Cortex of kidney (tissue), 1 donor: ENCODE results near the gene NRP1.

Experiments
- DNase-seq: peaks from one replicate; lab custom pipeline; 2025; lab: John Stamatoyannopoulos, UW

Gene NRP1

DNA sequence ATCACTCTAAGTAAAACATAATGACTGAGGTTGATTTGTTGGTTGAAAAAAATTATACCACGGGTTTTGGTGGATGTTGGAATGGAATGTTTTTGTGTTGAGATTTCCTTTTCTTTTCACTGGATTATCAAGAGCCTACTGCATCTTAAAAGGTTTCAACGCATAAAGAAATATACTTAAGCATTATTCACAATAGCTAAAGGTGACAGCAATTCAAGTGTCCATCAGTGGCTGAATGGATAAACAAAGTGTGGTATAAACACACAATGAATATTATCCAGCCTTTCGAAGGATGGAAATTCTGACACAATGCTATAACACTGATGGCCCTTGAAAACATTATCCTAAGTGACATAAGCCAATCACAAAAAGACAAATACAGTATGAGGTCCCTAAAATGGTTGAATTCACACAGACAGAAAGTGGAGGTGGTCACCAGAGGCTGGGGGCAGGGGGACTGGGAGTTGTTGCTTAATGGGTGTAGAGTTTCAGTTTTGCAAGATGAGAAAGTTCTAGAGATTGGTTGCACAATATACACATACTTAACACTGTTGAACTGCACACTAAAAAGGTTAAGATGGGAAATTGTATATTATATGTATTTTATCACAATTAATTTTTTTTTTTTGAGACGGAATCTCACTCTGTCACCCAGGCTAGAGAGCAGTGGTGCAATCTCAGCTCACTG, 122.3 kb downstream of the NRP1 start:
- no peak for DNase-seq

DNA sequence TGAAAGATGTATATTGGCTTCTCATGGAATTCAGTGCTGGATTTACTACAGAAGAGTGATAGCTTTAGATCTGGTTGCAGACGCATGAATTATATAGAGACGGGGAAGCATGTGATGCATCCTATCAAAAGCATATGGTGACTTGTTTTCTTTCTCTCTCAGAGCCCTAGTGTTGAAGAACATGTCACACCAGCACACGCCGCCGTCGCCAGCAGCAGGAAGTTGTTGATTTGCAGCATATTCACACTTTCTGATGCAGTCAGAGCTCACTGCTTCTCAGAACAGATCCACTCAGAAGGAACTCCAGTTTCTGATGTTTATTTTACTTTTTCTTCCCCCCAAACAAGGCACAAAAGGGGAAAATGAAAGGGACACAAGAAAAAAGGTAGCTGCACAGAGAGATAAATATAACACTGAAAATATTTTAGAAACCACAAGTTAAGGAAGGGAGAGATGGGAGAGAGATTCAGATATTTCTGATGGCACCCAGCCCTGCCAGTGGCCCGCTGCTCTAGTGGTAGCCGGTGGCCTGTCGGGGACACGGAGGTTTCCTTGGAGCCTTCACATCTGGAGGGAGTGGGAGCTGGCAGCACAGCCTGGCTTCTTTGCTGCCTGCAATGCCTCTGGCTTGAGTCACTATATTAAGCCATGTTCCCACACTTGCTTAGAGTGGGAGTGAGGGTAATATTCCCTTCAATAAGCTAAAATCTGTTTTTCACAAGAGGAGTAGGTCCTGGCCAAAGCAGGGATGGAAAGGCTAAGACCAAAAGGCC, 123.2 kb downstream of the NRP1 start:
- DNase-seq, result no peak

DNA sequence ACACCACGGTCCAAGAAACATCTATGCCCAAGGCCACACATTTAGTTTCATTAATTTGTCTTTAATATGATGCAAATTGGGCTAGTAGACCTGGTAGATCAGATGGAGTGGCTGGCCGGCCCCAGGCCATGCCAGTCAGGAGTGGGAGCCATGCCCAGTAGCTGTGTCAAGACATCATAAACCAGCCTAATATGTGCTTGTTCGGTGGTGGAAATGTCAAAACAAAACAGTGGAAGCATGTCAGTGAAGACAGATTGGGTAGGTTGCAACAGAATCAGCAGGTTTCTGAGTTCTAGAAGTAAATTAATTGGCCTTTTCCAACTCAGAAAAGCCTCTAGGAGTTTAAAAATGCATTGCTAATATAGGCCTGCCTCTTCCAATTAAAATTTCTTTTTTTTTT, 124.7 kb downstream of the NRP1 start:
- DNase-seq, result no peak

GRCh38 chr10:33208166-33208565, 126.3 kb downstream of the NRP1 start:
- no peak for DNase-seq

- no peak for DNase-seq
Observed at GRCh38 chr10:33204031-33204430, 130.4 kb downstream of the NRP1 start.

DNA sequence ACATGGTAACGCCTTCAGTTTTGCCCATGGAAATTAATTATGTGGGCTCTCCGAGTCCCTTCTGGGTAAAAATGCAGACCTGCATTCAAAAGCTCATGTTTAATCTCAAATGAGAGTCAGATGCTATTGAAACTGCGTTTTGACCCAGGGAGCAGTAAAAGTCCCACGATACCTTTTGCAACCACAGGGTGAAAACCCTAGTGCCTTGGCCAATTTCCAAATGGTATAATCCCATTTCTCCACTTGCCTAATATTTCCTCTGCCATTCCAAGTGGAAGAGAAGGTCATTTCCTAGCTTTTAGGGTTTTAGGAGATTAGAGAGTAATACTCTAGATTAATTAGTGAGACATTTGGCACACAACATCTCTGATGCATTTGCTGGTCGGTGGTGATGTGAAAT, 132.5 kb downstream of the NRP1 start:
- DNase-seq, result no peak

- DNase-seq, result no peak
Observed at GRCh38 chr10:33201056-33201780, 133.2 kb downstream of the NRP1 start.

DNA sequence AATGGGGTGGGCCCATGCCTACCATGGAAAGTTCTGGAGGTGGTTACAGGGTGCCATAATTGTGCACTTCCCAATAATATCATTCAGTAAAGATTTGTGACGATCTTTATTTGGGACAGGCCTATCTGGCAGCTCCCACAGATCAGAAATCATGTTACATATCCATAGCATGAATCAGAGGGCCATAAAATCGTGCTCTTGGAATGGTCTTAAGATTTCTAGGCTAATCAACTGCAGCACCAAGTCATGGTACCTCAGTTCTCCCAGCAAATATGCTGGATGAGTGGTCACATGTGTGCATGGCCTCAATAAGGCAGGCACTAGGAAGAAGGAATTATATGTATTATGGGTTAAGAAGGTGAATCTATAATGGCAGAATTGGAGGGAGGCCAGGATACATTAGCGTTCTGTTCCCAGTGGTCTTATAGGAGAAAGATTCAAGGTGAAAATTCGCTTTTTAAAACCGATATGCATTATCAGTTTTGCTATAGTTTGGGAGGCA, 134.7 kb downstream of the NRP1 start:
- DNase-seq, result no peak

DNA sequence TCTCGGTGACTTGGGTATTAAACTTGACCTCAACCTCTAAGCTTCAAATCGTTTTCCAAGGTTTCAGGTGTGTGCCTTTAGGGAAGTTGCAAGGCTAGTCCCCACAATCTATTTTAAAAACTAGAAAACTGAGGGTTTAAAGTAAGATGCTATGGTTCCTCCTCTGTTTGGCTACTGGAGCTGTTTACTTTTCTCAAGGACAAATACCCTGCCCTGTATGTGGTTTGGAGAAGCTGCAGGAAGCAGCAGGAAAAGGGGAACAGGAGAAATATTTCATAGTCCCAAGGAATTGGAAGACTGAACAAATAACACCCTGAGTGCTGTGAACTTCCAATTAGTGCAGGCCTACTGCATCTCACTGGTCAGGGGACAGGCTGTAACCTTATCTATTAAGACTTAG, 135.9 kb downstream of the NRP1 start:
- no peak for DNase-seq

- DNase-seq, result no peak
Observed at GRCh38 chr10:33196710-33197491, 137.6 kb downstream of the NRP1 start.

DNA sequence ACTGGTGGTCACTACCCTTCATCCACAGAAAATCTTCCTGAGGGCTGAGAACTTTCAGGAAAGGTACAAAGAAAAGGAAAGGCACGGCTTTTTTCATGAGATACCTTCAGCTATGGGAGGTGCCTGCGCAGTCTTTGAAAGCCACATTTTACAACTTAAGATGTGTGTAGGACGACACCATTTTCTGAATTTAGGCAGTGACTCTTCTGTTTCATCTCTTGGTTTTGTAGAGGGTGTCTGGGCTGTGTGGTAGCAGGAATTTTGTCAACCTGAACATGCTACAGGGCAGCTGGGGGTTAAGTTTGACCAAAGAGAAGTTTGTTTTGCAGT, 138.1 kb downstream of the NRP1 start:
- no peak for DNase-seq

- DNase-seq, result no peak
Observed at GRCh38 chr10:33195608-33196376, 138.7 kb downstream of the NRP1 start.

GRCh38 chr10:33193701-33194521, 140.6 kb downstream of the NRP1 start:
- DNase-seq, result no peak

DNA sequence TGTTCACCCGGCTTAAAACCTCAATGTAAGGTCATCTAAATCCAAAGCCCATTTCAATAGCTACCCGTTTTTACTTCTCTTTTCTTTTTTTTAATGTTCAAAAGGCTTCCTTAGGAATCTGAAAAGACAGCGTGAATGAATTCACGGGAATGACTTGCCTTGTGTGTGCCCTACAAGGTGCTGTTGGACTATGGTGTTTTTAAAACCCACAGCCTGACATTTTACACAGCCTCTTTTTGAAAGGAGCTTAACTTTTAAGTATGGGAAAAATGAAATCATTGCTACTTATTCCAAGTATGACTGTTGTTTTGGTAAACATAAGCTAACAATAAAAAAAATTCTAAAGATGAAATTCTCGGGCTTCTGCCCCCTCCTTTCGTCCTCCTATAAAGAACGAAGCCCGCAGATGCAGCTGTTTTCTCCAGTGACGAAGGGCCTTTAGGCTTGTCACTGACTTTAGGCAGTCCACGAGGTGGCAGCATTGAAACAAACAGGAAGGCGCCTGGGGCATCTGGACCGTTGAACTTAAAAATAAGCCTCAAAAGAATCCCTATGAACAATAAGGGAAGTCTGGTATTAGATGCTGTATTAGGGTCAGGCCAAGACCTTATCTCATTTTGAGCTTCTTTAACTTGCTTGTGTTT, 141.3 kb downstream of the NRP1 start:
- DNase-seq, result no peak

- DNase-seq, result no peak
Observed at GRCh38 chr10:33192190-33192589, 142.3 kb downstream of the NRP1 start.

- DNase-seq, result no peak
Observed at GRCh38 chr10:33190406-33190805, 144.1 kb downstream of the NRP1 start.

DNA sequence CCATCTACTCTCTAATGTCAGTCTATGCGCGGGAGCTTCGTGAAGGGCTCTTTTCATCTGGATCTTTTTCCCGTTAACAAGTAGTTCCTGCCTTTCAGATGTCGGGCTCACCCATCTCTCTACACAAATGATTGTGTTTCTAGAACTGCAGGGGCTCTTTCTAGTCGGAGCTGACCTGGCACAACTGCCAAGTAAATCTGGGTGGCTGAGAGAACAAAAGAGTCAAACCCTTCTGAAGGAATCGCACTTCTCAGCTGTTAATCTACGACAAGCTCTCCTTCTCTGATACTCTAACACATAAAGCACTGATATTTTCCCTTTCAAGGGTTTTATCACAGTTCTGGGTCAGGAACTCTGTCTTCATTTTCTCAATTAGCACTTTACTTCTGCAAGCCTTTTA, 144.7 kb downstream of the NRP1 start:
- no peak for DNase-seq

DNA sequence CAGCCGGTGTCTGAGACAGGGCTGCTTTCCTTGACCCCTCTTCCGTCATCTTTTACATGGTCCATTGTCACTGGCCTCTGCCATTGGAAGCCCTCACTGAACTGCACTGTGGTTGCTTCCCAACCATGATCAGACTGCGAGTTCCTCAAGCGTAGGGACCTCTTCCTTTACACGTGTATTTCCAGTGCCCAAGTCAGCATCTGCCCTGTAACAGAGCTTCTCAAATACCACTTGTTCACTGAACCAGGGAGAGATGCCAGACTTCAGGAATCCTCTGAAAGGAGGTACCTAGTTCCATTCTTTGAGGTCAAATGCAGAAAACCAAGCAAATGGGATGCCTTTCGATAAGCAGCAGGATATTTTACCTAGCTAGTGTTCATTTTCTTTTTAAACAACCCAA, 145.1 kb downstream of the NRP1 start:
- DNase-seq, result no peak

DNA sequence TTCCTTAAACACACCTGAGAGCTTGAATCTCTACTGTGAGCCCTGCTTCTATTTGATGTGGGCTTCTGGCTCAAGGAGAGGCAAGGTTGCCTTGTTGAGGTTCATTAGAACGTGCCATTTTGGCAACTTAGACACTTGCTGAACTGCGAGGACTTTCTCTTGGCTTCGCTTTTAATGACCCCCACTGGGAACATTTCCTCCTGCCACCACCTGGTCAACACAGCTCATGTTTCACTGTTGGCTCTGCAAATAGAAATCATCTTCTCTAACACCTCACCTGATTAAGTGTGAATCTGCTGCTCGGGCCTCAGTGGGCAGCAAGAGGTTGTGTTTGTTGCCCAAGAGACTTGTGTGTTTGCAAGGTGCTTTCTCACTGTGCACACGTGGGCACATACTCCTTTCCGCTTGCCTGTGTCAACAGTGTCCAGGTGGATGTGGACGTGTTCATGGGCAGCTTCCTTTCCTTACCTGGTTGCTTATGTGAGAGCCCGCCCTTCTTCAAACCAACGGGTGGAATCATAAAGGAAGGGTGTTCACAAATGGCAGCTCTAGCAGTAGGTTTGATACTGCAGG, 147.0 kb downstream of the NRP1 start:
- no peak for DNase-seq

GRCh38 chr10:33186150-33186549, 148.3 kb downstream of the NRP1 start:
- DNase-seq, result no peak
